WTC11 (cell line): ENCODE measurements around the gene CNOT1. TPM values are rescaled to one million over a fixed set of nuclear protein-coding genes. Genes with fewer than 3 reads are reported as not detected.

ENCODE experiments used
- ATAC-seq: fragments of 200-7000 bp; cut with Tn5 transposase; 2 replicates; pipeline ENCODE4 v1.10.0; 2021; ENCODE audit warnings: mild to moderate bottlenecking, moderate library complexity
- CTCF ChIA-PET: fragments of 300-600 bp; sonication (Branson Sonifier 250); formaldehyde crosslinking; loops from one replicate; lab custom pipeline; 2021; ENCODE audit warnings: antibody characterized with exemption; lab: Charles Lee
- POLR2A ChIA-PET: fragments of 350-600 bp; sonication (Branson Sonifier 250); formaldehyde crosslinking; loops from one replicate; lab custom pipeline; 2021; ENCODE audit warnings: antibody characterized with exemption; lab: Charles Lee
- DNase-seq: peaks from one replicate; pipeline ENCODE4 v3.0.0; 2021; ENCODE audit warnings: low spot score
- H3K27ac Mint-ChIP-seq: 2 replicates; pipeline ENCODE4 v1.8.0; 2021; ENCODE audit warnings: mixed read lengths
- H3K27me3 Mint-ChIP-seq: 2 replicates; pipeline ENCODE4 v1.8.0; 2021; ENCODE audit warnings: low read depth, mild to moderate bottlenecking, moderate library complexity, mixed read lengths
- H3K36me3 Mint-ChIP-seq: 2 replicates; pipeline ENCODE4 v1.8.0; 2021; ENCODE audit warnings: mixed read lengths
- H3K4me1 Mint-ChIP-seq: 2 replicates; pipeline ENCODE4 v1.8.0; 2022; ENCODE audit warnings: mixed read lengths
- H3K4me3 Mint-ChIP-seq: 2 replicates; pipeline ENCODE4 v1.8.0; 2021; ENCODE audit warnings: mild to moderate bottlenecking, moderate library complexity, mixed read lengths
- H3K9me3 Mint-ChIP-seq: 2 replicates; pipeline ENCODE4 v1.8.0; 2021; ENCODE audit warnings: mixed read lengths
- ATF2 ChIP-seq: sonication (generic); formaldehyde crosslinking; IDR thresholded peaks from 2 replicates; pipeline ENCODE4 v1.8.1; 2022; ENCODE audit warnings: low read depth, missing genetic modification reagents, borderline replicate concordance
- ATF6 ChIP-seq: sonication (generic); formaldehyde crosslinking; IDR thresholded peaks from 2 replicates; pipeline ENCODE4 v1.8.1; 2023; ENCODE audit warnings: mild to moderate bottlenecking, missing genetic modification reagents
- CREM ChIP-seq: sonication (generic); formaldehyde crosslinking; IDR thresholded peaks from 2 replicates; pipeline ENCODE4 v1.8.1; 2022; ENCODE audit warnings: mild to moderate bottlenecking, missing genetic modification reagents, moderate library complexity
- FOXJ3 ChIP-seq: sonication (generic); formaldehyde crosslinking; IDR thresholded peaks from 2 replicates; pipeline ENCODE4 v1.9.0; 2021; ENCODE audit warnings: missing genetic modification reagents, mild to moderate bottlenecking, borderline replicate concordance
- FOXK1 ChIP-seq: sonication (generic); formaldehyde crosslinking; IDR thresholded peaks from 2 replicates; pipeline ENCODE4 v1.8.0; 2022; ENCODE audit warnings: mild to moderate bottlenecking, moderate library complexity, missing genetic modification reagents
- FOXP4 ChIP-seq: sonication (generic); formaldehyde crosslinking; IDR thresholded peaks from 2 replicates; pipeline ENCODE4 v1.8.0; 2022; ENCODE audit warnings: mild to moderate bottlenecking, missing genetic modification reagents
- HMGXB4 ChIP-seq: sonication (generic); formaldehyde crosslinking; IDR thresholded peaks from 2 replicates; pipeline ENCODE4 v1.8.1; 2023; ENCODE audit warnings: mild to moderate bottlenecking, moderate library complexity, missing genetic modification reagents
- NR3C1 ChIP-seq: sonication (generic); formaldehyde crosslinking; conservative IDR thresholded peaks from 2 replicates; pipeline ENCODE4 v1.8.1; 2023; ENCODE audit warnings: low read depth, mild to moderate bottlenecking, missing genetic modification reagents
- SMAD3 ChIP-seq: sonication (generic); formaldehyde crosslinking; IDR thresholded peaks from 2 replicates; pipeline ENCODE4 v1.8.0; 2022; ENCODE audit warnings: missing genetic modification reagents, mild to moderate bottlenecking, borderline replicate concordance
- SMAD4 ChIP-seq: sonication (generic); formaldehyde crosslinking; IDR thresholded peaks from 2 replicates; pipeline ENCODE4 v1.8.0; 2022; ENCODE audit warnings: mild to moderate bottlenecking, missing genetic modification reagents
- SP1 ChIP-seq: sonication (generic); formaldehyde crosslinking; conservative IDR thresholded peaks from 2 replicates; pipeline ENCODE4 v1.8.1; 2022; ENCODE audit warnings: missing genetic modification reagents
- ZMAT4 ChIP-seq: fragments of 250-450 bp; sonication (Bioruptor Pico); IDR thresholded peaks from 2 replicates; pipeline ENCODE4 v1.9.0; 2021; ENCODE audit warnings: mild to moderate bottlenecking
- ZNF532 ChIP-seq: fragments of 250-450 bp; sonication (Bioruptor Pico); IDR thresholded peaks from 2 replicates; pipeline ENCODE4 v1.9.0; 2021; ENCODE audit warnings: mild to moderate bottlenecking, borderline replicate concordance
- total RNA-seq: library from RNA; stranded (reverse); gene quantifications from 3 replicates; pipeline ENCODE4 v1.2.3, GENCODE V29; 2021

CNOT1 gene
- total RNA-seq, 1 experiment from 2014 or later = 314 TPM

GRCh38 chr16:58608601-58609136 is 21.0 kb downstream of the CNOT1 start (continued):
- TF ChIP-seq FOXP4 (CRISPR knock-in tag) = no peak
- TF ChIP-seq ATF2 (CRISPR knock-in tag) = no peak

GRCh38 chr16:58605562-58605961 is 24.1 kb downstream of the CNOT1 start:
- POLR2A ChIA-PET = no interaction called here

More at GRCh38 chr16:58605562-58605961, 24.1 kb downstream of the CNOT1 start:
- Mint-ChIP-seq H3K27me3 (no peaks in the 10 kb centered on the region), H3K36me3 (peaks cover 20% of the 10 kb centered on the region), H3K9me3 (peaks cover 5% of the 10 kb centered on the region; the same call in 1 of the 2 replicates), H3K4me1 (no peaks in the 10 kb centered on the region), H3K27ac (no peak overlapping the region), H3K4me3 (no peak overlapping the region)
- TF ChIP-seq FOXJ3 (CRISPR knock-in tag) = no peak
- TF ChIP-seq NR3C1 (CRISPR knock-in tag) = no peak
- TF ChIP-seq ZNF532 = no peak
- TF ChIP-seq SMAD3 (CRISPR knock-in tag) = no peak
- no peak for TF ChIP-seq HMGXB4
- TF ChIP-seq FOXK1 (CRISPR knock-in tag) = no peak
- no peak for TF ChIP-seq SP1 (CRISPR knock-in tag)
- TF ChIP-seq SMAD4 = no peak
- no peak for TF ChIP-seq ATF6
- no peak for TF ChIP-seq CREM
- no peak for TF ChIP-seq ZMAT4 (CRISPR knock-in tag)
- CTCF ChIA-PET = no interaction called here
- no peak for ATAC-seq
- DNase-seq = no peak
